GM06990 (cell line): ENCODE data around the gene ZNF518A.

ENCODE experiments used
- DNase-seq: peaks from one replicate; pipeline ENCODE4 v3.0.0-alpha.2; 2011; ENCODE audit not compliant: insufficient read length; ENCODE audit errors: extremely low read depth
- H3K27me3 ChIP-seq: replicated peaks from 2 replicates; pipeline ENCODE4 v1.6.0; 2011; ENCODE audit warnings: low read length; ENCODE audit not compliant: control insufficient read depth, insufficient read depth
- H3K36me3 ChIP-seq: 2 replicates; pipeline ENCODE4 v1.5.1; 2011; ENCODE audit warnings: low read length; ENCODE audit not compliant: control insufficient read depth, insufficient read depth
- H3K4me3 ChIP-seq: replicated peaks from 2 replicates; pipeline ENCODE4 v1.5.1; 2011; ENCODE audit warnings: low read depth, mild to moderate bottlenecking, control low read depth, low read length
- CTCF ChIP-seq: IDR thresholded peaks from 2 replicates; pipeline ENCODE4 v1.5.1; 2011; ENCODE audit warnings: low read length, control low read depth, mild to moderate bottlenecking, inconsistent platforms; ENCODE audit not compliant: insufficient read depth, poor library complexity, severe bottlenecking

Gene ZNF518A

GRCh38 chr10:96090463-96090800 is 39.7 kb upstream of the ZNF518A start:
- no peaks in the 10 kb centered on the region for H3K27me3 ChIP-seq
- TF ChIP-seq CTCF, result no peak
- DNase-seq, result no peak
- H3K36me3 ChIP-seq, result no peaks in the 10 kb centered on the region
- peak overlapping the region; percentile 88 for H3K4me3 ChIP-seq

- DNase-seq, result no peak
- TF ChIP-seq CTCF, result no peak
- Histone ChIP-seq H3K4me3 (no peak overlapping the region), H3K36me3 (no peaks in the 10 kb centered on the region), H3K27me3 (no peaks in the 10 kb centered on the region)
Observed at GRCh38 chr10:96092999-96093767, 36.9 kb upstream of the ZNF518A start.

- H3K4me3 ChIP-seq, result no peak overlapping the region
- H3K27me3 ChIP-seq, result no peaks in the 10 kb centered on the region
- no peak for DNase-seq
- no peak for TF ChIP-seq CTCF
- H3K36me3 ChIP-seq, result no peaks in the 10 kb centered on the region
Observed at GRCh38 chr10:96093948-96094347, 36.1 kb upstream of the ZNF518A start.

GRCh38 chr10:96096958-96097357 is 33.1 kb upstream of the ZNF518A start:
- TF ChIP-seq CTCF, result no peak
- Histone ChIP-seq H3K4me3 (no peak overlapping the region), H3K36me3 (no peaks in the 10 kb centered on the region), H3K27me3 (no peaks in the 10 kb centered on the region)
- no peak for DNase-seq

- Histone ChIP-seq H3K36me3 (no peaks in the 10 kb centered on the region), H3K27me3 (no peaks in the 10 kb centered on the region), H3K4me3 (no peak overlapping the region)
- no peak for TF ChIP-seq CTCF
- no peak for DNase-seq
Observed at GRCh38 chr10:96097865-96098264, 32.2 kb upstream of the ZNF518A start.

GRCh38 chr10:96107623-96108038 is 22.5 kb upstream of the ZNF518A start:
- Histone ChIP-seq H3K4me3 (no peak overlapping the region), H3K27me3 (no peaks in the 10 kb centered on the region), H3K36me3 (no peaks in the 10 kb centered on the region)
- no peak for DNase-seq
- TF ChIP-seq CTCF, result no peak
